Measurements from ENCODE around the gene SSBP3.

GRCh38 chr1:54425152-54425584, 19.0 kb upstream of the SSBP3 start:
- TF ChIP-seq CTCF (conservative IDR thresholded peaks at IDR 0.05; ENCODE audit: low read depth, low read length): no peak
- no peak for TF ChIP-seq EZH2 (IDR thresholded peaks at IDR 0.05; ENCODE audit: low read length, unreplicated experiment)
- TF ChIP-seq EZH2phosphoT487 (IDR thresholded peaks at IDR 0.05; ENCODE audit: borderline replicate concordance, low read length): no peak
